Nasal cavity respiratory epithelium epithelial cell of viscerocranial mucosa (primary cell): ENCODE results near the gene EXOSC10. TPM values are rescaled to one million over a fixed set of nuclear protein-coding genes. Genes with fewer than 3 reads are reported as not detected.

ENCODE experiments used
- total RNA-seq: library from RNA; depleted of rRNA; stranded (reverse); fragments of >200 nt; gene quantifications from 2 replicates; pipeline ENCODE4 v1.2.3, GENCODE V29; 2014

The EXOSC10 gene
- total RNA-seq = 33.5 and 50.4 TPM in 2 replicates

GRCh38 chr1:11099310-11100148 is at the start of gene EXOSC10:
Gene EXOSC10, minus strand, starts transcription at chr1:11099869. Its CDS starts 38 bp downstream, at chr1:11099831.

GRCh38 chr1:11059968-11060830 is 39.5 kb downstream of the EXOSC10 start, which contains the start of gene SRM:
Gene SRM, minus strand, starts transcription at chr1:11060018. Its CDS starts 75 bp downstream, at chr1:11059943.

DNA sequence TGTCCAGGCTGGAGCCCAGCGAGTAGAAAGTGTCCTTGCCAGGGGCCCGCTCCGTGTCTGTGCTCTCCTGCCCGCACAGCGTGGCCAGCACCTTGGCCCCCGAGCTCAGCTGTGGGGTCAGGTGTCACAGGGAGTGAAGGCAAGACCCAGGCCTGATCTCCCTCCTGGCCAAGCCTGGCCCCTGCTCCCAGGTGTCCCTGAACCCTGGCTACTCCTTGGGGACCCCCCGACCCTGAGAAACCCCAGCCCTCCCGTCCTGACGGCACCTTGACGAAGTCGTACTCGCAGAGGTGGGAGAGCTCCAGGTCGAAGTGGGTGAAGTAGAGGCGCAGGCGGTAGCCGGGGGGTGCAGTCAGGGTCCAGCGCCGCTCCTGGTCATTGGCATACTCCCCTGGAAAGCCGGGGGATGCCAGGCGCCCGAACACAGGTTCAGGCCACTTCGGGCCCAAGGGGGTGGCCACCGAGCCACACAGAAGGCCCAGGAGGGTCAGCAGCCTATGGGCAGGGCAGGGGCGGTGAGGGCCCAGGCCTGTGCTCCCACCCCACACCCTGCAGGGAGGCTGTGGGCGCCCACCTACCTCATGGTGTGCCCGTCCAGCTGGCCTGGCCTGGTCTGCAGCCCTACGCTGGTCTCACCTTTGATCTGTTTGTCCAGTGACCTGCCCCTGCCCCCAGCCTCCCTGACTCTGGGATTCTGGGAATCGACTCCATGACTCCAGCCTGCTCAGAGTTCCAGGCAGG is 52.9 kb downstream of the EXOSC10 start, which contains the start of gene MASP2:
MASP2 (minus strand) TSS at position 615 of the 741 bp plus-strand sequence; CDS start at position 583, 32 bp downstream.

Other genes with a start within 250 kb of the EXOSC10 start
- gene TARDBP, start 87.2 kb downstream of the EXOSC10 start, total RNA-seq = 147 and 150 TPM in 2 replicates
- not detected in 2 replicates for gene MASP2, start 52.6 kb downstream of the EXOSC10 start, total RNA-seq
- 15.4 and 36.1 TPM in 2 replicates for gene SRM, start 39.9 kb downstream of the EXOSC10 start, total RNA-seq
- gene ANGPTL7, start 89.5 kb upstream of the EXOSC10 start, total RNA-seq = not detected in 2 replicates
- gene MTOR, start 162.7 kb upstream of the EXOSC10 start, total RNA-seq = 40.0 and 78.4 TPM in 2 replicates
- 16.4 and 18.7 TPM in 2 replicates for gene UBIAD1, start 173.3 kb upstream of the EXOSC10 start, total RNA-seq